OCI-LY1 (cell line): ENCODE results near the gene MFSD11.

ENCODE experiments used
- H2AFZ ChIP-seq: fragments of 200-600 bp; sonication (generic), shearing (Covaris generic); 2 replicates; pipeline ENCODE4 v1.6.0; 2014; ENCODE audit warnings: antibody characterized with exemption, mild to moderate bottlenecking, low read length
- H3F3A ChIP-seq: fragments of 200-600 bp; sonication (generic), shearing (Covaris generic); 2 replicates; pipeline ENCODE4 v1.6.0; 2014; ENCODE audit warnings: mild to moderate bottlenecking, antibody characterized with exemption, low read length, moderate library complexity; ENCODE audit not compliant: insufficient read depth
- H3K27ac ChIP-seq: fragments of 200-600 bp; sonication (generic); 2 replicates; pipeline ENCODE4 v1.5.1; 2014; ENCODE audit warnings: low read length, mixed run types, mild to moderate bottlenecking, low read depth; ENCODE audit not compliant: poor library complexity, severe bottlenecking
- H3K27me3 ChIP-seq: fragments of 200-600 bp; sonication (generic); 2 replicates; pipeline ENCODE4 v1.6.0; 2014; ENCODE audit warnings: antibody characterized with exemption, mild to moderate bottlenecking, low read length, moderate library complexity; ENCODE audit not compliant: insufficient read depth
- H3K36me3 ChIP-seq: fragments of 200-600 bp; sonication (generic); 2 replicates; pipeline ENCODE4 v1.6.1; 2014; ENCODE audit warnings: mild to moderate bottlenecking, antibody characterized with exemption, low read length, moderate library complexity, mixed read lengths; ENCODE audit not compliant: insufficient read depth
- H3K4me1 ChIP-seq: fragments of 200-600 bp; sonication (generic); 2 replicates; pipeline ENCODE4 v1.5.1; 2014; ENCODE audit warnings: mild to moderate bottlenecking, low read length, moderate library complexity; ENCODE audit not compliant: insufficient read depth, severe bottlenecking
- H3K4me2 ChIP-seq: fragments of 200-600 bp; sonication (generic), shearing (Covaris generic); 2 replicates; pipeline ENCODE4 v1.6.1; 2014; ENCODE audit warnings: low read length
- H3K4me3 ChIP-seq: fragments of 200-600 bp; sonication (generic); 2 replicates; pipeline ENCODE4 v1.5.1; 2014; ENCODE audit warnings: low read length, low read depth, mild to moderate bottlenecking, mixed read lengths; ENCODE audit not compliant: poor library complexity, severe bottlenecking
- H3K79me2 ChIP-seq: fragments of 200-600 bp; shearing (Covaris generic); 2 replicates; pipeline ENCODE4 v1.6.1; 2016; ENCODE audit warnings: mixed run types, low read length, mixed read lengths; ENCODE audit not compliant: insufficient read depth
- H3K9ac ChIP-seq: fragments of 200-600 bp; sonication (generic), shearing (Covaris generic); 2 replicates; pipeline ENCODE4 v1.6.1; 2014; ENCODE audit warnings: mild to moderate bottlenecking, low read length, mixed read lengths
- H3K9me2 ChIP-seq: fragments of 200-600 bp; sonication (generic), shearing (Covaris generic); 2 replicates; pipeline ENCODE4 v1.6.1; 2014; ENCODE audit warnings: low read depth, mild to moderate bottlenecking, low read length, mixed read lengths
- H3K9me3 ChIP-seq: fragments of 200-600 bp; shearing (Covaris generic); 2 replicates; pipeline ENCODE4 v1.6.1; 2014; ENCODE audit warnings: low read length, mixed read lengths
- H4K20me1 ChIP-seq: fragments of 200-600 bp; sonication (generic), shearing (Covaris generic); 2 replicates; pipeline ENCODE4 v1.6.0; 2016; ENCODE audit warnings: mild to moderate bottlenecking, low read length; ENCODE audit not compliant: insufficient read depth
- EZH2 ChIP-seq: fragments of 200-600 bp; sonication (generic), shearing (Covaris generic); IDR thresholded peaks from 2 replicates; pipeline ENCODE4 v1.8.0; 2017; ENCODE audit warnings: borderline replicate concordance, mixed run types, mild to moderate bottlenecking, antibody characterized with exemption, low read length, moderate library complexity, mixed read lengths
- TF ChIP-seq, protein P1 (sequence below): fragments of 200-600 bp; sonication (generic), shearing (Covaris generic); IDR thresholded peaks from 2 replicates; pipeline ENCODE4 v1.5.1; 2017; ENCODE audit warnings: mild to moderate bottlenecking, antibody characterized with exemption, low read length, moderate library complexity, mixed read lengths

Gene MFSD11

GRCh38 chr17:76723812-76724211 is 14.1 kb upstream of the MFSD11 start:
- peaks cover 63% of the 10 kb centered on the region for H3K36me3 ChIP-seq
- H3K27ac ChIP-seq, result no peak overlapping the region
- no peaks in the 10 kb centered on the region for H3F3A ChIP-seq
- no peak overlapping the region for H3K4me3 ChIP-seq
- no peak overlapping the region for H3K4me2 ChIP-seq
- peaks cover 26% of the 10 kb centered on the region for H3K4me1 ChIP-seq
- no peaks in the 10 kb centered on the region for H3K27me3 ChIP-seq
- no peak overlapping the region for H2AFZ ChIP-seq
- no peaks in the 10 kb centered on the region for H3K9me3 ChIP-seq
- H3K9me2 ChIP-seq, result no peaks in the 10 kb centered on the region
- no peaks in the 10 kb centered on the region for H4K20me1 ChIP-seq
- H3K79me2 ChIP-seq, result peaks cover 13% of the 10 kb centered on the region
- no peak overlapping the region for H3K9ac ChIP-seq
- no peak for TF ChIP-seq EZH2
- TF ChIP-seq, protein P1, sequence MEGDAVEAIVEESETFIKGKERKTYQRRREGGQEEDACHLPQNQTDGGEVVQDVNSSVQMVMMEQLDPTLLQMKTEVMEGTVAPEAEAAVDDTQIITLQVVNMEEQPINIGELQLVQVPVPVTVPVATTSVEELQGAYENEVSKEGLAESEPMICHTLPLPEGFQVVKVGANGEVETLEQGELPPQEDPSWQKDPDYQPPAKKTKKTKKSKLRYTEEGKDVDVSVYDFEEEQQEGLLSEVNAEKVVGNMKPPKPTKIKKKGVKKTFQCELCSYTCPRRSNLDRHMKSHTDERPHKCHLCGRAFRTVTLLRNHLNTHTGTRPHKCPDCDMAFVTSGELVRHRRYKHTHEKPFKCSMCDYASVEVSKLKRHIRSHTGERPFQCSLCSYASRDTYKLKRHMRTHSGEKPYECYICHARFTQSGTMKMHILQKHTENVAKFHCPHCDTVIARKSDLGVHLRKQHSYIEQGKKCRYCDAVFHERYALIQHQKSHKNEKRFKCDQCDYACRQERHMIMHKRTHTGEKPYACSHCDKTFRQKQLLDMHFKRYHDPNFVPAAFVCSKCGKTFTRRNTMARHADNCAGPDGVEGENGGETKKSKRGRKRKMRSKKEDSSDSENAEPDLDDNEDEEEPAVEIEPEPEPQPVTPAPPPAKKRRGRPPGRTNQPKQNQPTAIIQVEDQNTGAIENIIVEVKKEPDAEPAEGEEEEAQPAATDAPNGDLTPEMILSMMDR, result no peak

DNA sequence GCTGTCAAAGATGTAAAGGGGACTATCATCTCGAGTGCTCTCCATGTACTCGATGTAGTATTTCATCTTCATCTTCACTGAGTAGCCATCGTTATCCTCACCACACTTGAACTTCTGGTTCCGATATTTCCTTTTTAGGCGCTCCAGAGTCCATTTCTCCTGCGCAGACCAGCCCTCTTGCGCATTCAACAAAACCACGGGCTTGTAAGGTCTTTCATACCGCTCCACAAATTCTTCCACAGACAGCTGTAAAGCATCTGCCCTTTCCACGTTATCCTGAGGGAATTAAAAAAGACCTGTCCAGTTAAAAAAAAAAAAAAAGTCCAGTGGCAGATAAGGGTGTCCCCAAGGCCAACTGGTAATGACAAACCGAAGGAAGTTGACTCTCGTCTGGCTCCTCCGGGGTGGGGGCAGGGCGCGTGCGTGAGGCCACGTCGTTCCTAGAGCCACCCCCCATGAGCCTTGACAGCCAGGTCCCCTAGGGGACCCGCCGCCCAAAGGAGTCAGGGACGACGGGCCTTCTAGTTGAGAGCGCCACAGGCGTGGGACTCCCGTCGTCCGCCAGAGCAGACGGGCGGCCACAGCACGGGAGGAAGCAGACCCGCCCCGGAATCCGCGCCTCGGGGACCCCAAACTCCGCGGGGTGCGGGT is 12.2 kb upstream of the MFSD11 start:
- Histone ChIP-seq H3K27me3 (no peaks in the 10 kb centered on the region), H3K4me2 (peak overlapping the region; percentile 94), H3K4me1 (peaks cover 35% of the 10 kb centered on the region), H3K27ac (peak overlapping the region; percentile 92), H3K9ac (peak overlapping the region; percentile 97), H4K20me1 (no peaks in the 10 kb centered on the region), H2AFZ (no peak overlapping the region), H3K79me2 (peaks cover 13% of the 10 kb centered on the region), H3K4me3 (peak overlapping the region; percentile 93), H3K36me3 (peaks cover 58% of the 10 kb centered on the region), H3F3A (no peaks in the 10 kb centered on the region; the same call in 1 of the 2 replicates), H3K9me2 (no peaks in the 10 kb centered on the region), H3K9me3 (no peaks in the 10 kb centered on the region)
- TF ChIP-seq, protein P1, result no peak

DNA sequence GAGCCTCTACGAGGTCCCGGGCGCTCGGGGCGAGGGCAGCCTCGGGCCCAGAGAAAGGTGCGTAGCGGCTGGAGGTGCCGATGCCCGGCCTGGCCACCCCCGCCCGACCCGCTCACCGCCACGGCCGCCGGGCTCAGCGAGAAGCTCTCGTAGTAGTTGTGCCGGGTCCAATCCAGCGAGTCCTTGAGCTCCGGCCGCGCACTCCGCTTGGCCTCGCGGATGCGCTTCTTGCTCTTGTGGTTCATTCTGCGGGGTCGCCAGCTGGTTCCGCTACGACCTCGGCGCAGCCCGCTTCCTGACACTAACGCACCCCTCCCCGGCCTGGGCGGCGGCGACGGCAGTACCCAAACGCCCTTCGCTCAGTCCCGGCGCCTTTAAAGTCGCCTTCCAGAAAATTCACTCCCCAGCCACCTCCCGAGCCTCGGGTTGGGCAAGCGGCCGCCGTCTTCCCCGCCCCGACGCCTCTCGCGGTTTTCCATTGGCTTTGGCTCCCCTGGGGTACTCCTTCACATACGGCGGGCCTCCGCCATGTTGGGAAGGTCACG is 11.6 kb upstream of the MFSD11 start, which contains the start of gene JMJD6:
JMJD6 (minus strand) TSS at position 376 of the 545 bp plus-strand sequence; CDS start at position 245, 131 bp downstream.
- Histone ChIP-seq H3K4me1 (peaks cover 35% of the 10 kb centered on the region), H3K9me2 (no peaks in the 10 kb centered on the region), H3K9me3 (no peaks in the 10 kb centered on the region), H4K20me1 (no peaks in the 10 kb centered on the region), H2AFZ (no peak within 1 kb of the TSS), H3K9ac (peak within 1 kb of the TSS; percentile 99), H3K4me3 (peak within 1 kb of the TSS; percentile 93), H3K27ac (peak within 1 kb of the TSS; percentile 92), H3K27me3 (no peaks in the 10 kb centered on the region), H3K4me2 (peak within 1 kb of the TSS; percentile 94), H3F3A (peaks cover under 1% of the 10 kb centered on the region; the same call in 1 of the 2 replicates), H3K79me2 (peaks cover 13% of the 10 kb centered on the region), H3K36me3 (peaks cover 56% of the 10 kb centered on the region)
- TF ChIP-seq, protein P1, result no peak
- no peak for TF ChIP-seq EZH2
